ENCODE results near the gene ANKRD28.

ANKRD28 gene

DNA sequence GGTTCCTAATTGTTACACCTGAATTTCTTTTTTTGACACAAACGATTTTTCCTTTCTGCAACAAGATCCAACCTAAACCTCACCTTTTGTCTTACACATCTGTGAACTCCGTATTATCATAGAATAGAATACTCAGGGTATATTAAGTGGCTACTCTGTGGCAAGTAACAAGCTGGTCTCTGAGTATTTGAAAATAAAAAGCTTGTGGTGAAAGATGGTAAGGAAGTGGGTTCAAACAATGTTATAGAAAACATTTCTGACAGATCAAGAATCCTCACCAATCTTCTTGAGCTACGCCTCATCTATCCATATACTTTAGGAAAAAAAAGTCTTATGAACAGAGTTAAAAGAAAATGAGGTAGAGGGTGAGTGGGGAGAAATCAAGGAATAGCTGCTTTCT lies 3.5 kb upstream of the ANKRD28 start:
- Histone ChIP-seq H3K4me2 (ENCODE audit: low read length) (no peak overlapping the region), H3K4me1 (ENCODE audit: insufficient read depth, low read length, severe bottlenecking) (peaks cover 56% of the 10 kb centered on the region), H3K79me2 (ENCODE audit: insufficient read depth, low read length) (peaks cover 71% of the 10 kb centered on the region)

DNA sequence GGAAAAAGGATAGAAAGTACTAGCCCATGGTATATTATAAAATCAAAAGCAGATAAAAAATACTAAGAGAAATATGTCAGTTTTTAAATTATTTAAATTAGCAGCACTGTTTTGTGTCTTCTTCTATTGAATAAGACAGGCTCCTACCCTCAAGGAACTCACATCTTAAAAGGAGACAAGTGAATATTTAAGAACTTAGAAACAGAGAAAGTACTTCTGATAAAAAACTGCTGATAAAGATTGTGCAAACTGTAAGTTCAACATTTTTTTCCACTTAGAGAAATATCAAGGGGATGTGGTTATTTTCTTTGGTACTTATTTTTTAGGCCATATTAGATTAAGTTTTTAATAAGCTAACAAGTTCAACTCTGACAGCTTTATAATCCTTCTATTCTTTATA lies 3.0 kb upstream of the ANKRD28 start:
- Histone ChIP-seq H3K4me2 (ENCODE audit: low read length) (no peak overlapping the region), H3K27ac (ENCODE audit: low read depth, low read length, poor library complexity, severe bottlenecking) (no peak overlapping the region), H3F3A (ENCODE audit: insufficient read depth, low read length) (no peaks in the 10 kb centered on the region), H3K9me2 (ENCODE audit: low read depth, low read length) (no peaks in the 10 kb centered on the region), H3K4me3 (ENCODE audit: low read depth, low read length, poor library complexity, severe bottlenecking) (no peak overlapping the region), H3K27me3 (ENCODE audit: insufficient read depth, low read length) (no peaks in the 10 kb centered on the region), H3K4me1 (ENCODE audit: insufficient read depth, low read length, severe bottlenecking) (peaks cover 56% of the 10 kb centered on the region), H4K20me1 (ENCODE audit: insufficient read depth, low read length) (no peaks in the 10 kb centered on the region), H3K79me2 (ENCODE audit: insufficient read depth, low read length) (peaks cover 74% of the 10 kb centered on the region), H2AFZ (ENCODE audit: low read length) (no peak overlapping the region), H3K36me3 (ENCODE audit: insufficient read depth, low read length) (peaks cover 4% of the 10 kb centered on the region; the same call in 1 of the 2 replicates), H3K9me3 (ENCODE audit: low read length) (no peaks in the 10 kb centered on the region), H3K9ac (ENCODE audit: low read length) (no peak overlapping the region)
- TF ChIP-seq EZH2 (IDR thresholded peaks at IDR 0.05; ENCODE audit: borderline replicate concordance, low read length) = no peak
- TF ChIP-seq, protein P1, sequence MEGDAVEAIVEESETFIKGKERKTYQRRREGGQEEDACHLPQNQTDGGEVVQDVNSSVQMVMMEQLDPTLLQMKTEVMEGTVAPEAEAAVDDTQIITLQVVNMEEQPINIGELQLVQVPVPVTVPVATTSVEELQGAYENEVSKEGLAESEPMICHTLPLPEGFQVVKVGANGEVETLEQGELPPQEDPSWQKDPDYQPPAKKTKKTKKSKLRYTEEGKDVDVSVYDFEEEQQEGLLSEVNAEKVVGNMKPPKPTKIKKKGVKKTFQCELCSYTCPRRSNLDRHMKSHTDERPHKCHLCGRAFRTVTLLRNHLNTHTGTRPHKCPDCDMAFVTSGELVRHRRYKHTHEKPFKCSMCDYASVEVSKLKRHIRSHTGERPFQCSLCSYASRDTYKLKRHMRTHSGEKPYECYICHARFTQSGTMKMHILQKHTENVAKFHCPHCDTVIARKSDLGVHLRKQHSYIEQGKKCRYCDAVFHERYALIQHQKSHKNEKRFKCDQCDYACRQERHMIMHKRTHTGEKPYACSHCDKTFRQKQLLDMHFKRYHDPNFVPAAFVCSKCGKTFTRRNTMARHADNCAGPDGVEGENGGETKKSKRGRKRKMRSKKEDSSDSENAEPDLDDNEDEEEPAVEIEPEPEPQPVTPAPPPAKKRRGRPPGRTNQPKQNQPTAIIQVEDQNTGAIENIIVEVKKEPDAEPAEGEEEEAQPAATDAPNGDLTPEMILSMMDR (IDR thresholded peaks at IDR 0.05; ENCODE audit: low read length) = no peak

More for the DNA sequence above, 3.5 kb upstream of the ANKRD28 start:
- Histone ChIP-seq H3K4me3 (ENCODE audit: low read depth, low read length, poor library complexity, severe bottlenecking) (no peak overlapping the region), H3K27me3 (ENCODE audit: insufficient read depth, low read length) (no peaks in the 10 kb centered on the region), H3K9me3 (ENCODE audit: low read length) (no peaks in the 10 kb centered on the region), H3K27ac (ENCODE audit: low read depth, low read length, poor library complexity, severe bottlenecking) (no peak overlapping the region), H3K36me3 (ENCODE audit: insufficient read depth, low read length) (peaks cover 4% of the 10 kb centered on the region; the same call in 1 of the 2 replicates), H2AFZ (ENCODE audit: low read length) (no peak overlapping the region), H4K20me1 (ENCODE audit: insufficient read depth, low read length) (no peaks in the 10 kb centered on the region), H3K9me2 (ENCODE audit: low read depth, low read length) (no peaks in the 10 kb centered on the region), H3K9ac (ENCODE audit: low read length) (no peak overlapping the region), H3F3A (ENCODE audit: insufficient read depth, low read length) (no peaks in the 10 kb centered on the region)
- no peak for TF ChIP-seq EZH2 (IDR thresholded peaks at IDR 0.05; ENCODE audit: borderline replicate concordance, low read length)
- TF ChIP-seq, protein P1 (IDR thresholded peaks at IDR 0.05; ENCODE audit: low read length) = no peak

DNA sequence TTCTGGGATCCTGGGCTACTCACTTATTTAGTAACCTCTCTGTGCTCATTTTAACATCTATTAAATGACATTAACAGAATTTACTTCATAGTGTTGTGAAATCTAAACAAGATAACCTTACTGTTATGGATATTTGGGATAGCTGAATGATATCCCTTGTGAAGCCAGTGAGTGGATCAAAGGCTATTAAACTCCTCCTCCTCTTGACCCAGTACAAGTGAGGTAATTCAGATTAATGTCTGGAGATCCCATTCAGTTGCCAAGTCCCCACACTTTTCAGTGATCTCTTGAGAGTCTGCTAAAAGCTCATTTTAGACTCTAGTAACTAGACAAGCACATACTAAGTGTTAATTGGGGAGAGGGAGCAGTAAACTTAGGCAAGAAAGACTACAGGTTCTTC lies 2.5 kb upstream of the ANKRD28 start:
- H3F3A ChIP-seq (ENCODE audit: insufficient read depth, low read length) = no peaks in the 10 kb centered on the region
- no peaks in the 10 kb centered on the region for H3K9me3 ChIP-seq (ENCODE audit: low read length)
- H3K9me2 ChIP-seq (ENCODE audit: low read depth, low read length) = no peaks in the 10 kb centered on the region
- H3K4me3 ChIP-seq (ENCODE audit: low read depth, low read length, poor library complexity, severe bottlenecking) = no peak overlapping the region
- H3K79me2 ChIP-seq (ENCODE audit: insufficient read depth, low read length) = peaks cover 74% of the 10 kb centered on the region
- TF ChIP-seq, protein P1 (IDR thresholded peaks at IDR 0.05; ENCODE audit: low read length) = no peak
- TF ChIP-seq EZH2 (IDR thresholded peaks at IDR 0.05; ENCODE audit: borderline replicate concordance, low read length) = no peak
- peaks cover 56% of the 10 kb centered on the region for H3K4me1 ChIP-seq (ENCODE audit: insufficient read depth, low read length, severe bottlenecking)
- no peaks in the 10 kb centered on the region for H3K27me3 ChIP-seq (ENCODE audit: insufficient read depth, low read length)
- H3K4me2 ChIP-seq (ENCODE audit: low read length) = no peak overlapping the region
- H3K36me3 ChIP-seq (ENCODE audit: insufficient read depth, low read length) = peaks cover 4% of the 10 kb centered on the region; the same call in 1 of the 2 replicates
- no peak overlapping the region for H3K27ac ChIP-seq (ENCODE audit: low read depth, low read length, poor library complexity, severe bottlenecking)
- H4K20me1 ChIP-seq (ENCODE audit: insufficient read depth, low read length) = no peaks in the 10 kb centered on the region
- H2AFZ ChIP-seq (ENCODE audit: low read length) = no peak overlapping the region
- H3K9ac ChIP-seq (ENCODE audit: low read length) = no peak overlapping the region
